Stimulated activated CD8-positive, alpha-beta memory T cell treated with anti-CD3 and anti-CD28 coated beads, Interleukin-4, amount 100 ng/mL, for 24 hours (primary cell): ENCODE results near the gene NBAS.
"Not testable (repeated sequence)": the region's sequence is repeated elsewhere in the genome, so short reads cannot be mapped to it uniquely, and the experiment has no call there.

Experiments
- DNase-seq: peaks from one replicate; pipeline ENCODE4 v3.0.0-alpha.2; 2020; ENCODE audit warnings: low read depth

The NBAS gene

GRCh38 chr2:15260196-15260595 is 300.9 kb downstream of the NBAS start:
- no peak for DNase-seq

GRCh38 chr2:15259356-15259756 is 301.8 kb downstream of the NBAS start:
- no peak for DNase-seq

- not testable (repeated sequence) for DNase-seq
Measured at GRCh38 chr2:15258385-15258784, 302.7 kb downstream of the NBAS start.

- no peak for DNase-seq
Measured at GRCh38 chr2:15253835-15254286, 307.3 kb downstream of the NBAS start.

- DNase-seq: no peak
Measured at GRCh38 chr2:15253247-15253646, 307.9 kb downstream of the NBAS start.

GRCh38 chr2:15251753-15252152 is 309.4 kb downstream of the NBAS start:
- DNase-seq: no peak

- DNase-seq: not testable (repeated sequence)
Measured at GRCh38 chr2:15250946-15251345, 310.2 kb downstream of the NBAS start.

GRCh38 chr2:15246870-15247269 is 314.3 kb downstream of the NBAS start:
- no peak for DNase-seq

- no peak for DNase-seq
Measured at GRCh38 chr2:15243762-15244161, 317.4 kb downstream of the NBAS start.

GRCh38 chr2:15242936-15243461 is 318.1 kb downstream of the NBAS start:
- DNase-seq: no peak

GRCh38 chr2:15241929-15242328 is 319.2 kb downstream of the NBAS start:
- DNase-seq: no peak

GRCh38 chr2:15241201-15241600 is 319.9 kb downstream of the NBAS start:
- DNase-seq: no peak

- no peak for DNase-seq
Measured at GRCh38 chr2:15238028-15238427, 323.1 kb downstream of the NBAS start.

- DNase-seq: no peak
Measured at GRCh38 chr2:15230599-15231192, 330.4 kb downstream of the NBAS start.

GRCh38 chr2:15226661-15227060 is 334.5 kb downstream of the NBAS start:
- no peak for DNase-seq

- DNase-seq: no peak
Measured at GRCh38 chr2:15225131-15225530, 336.0 kb downstream of the NBAS start.

- no peak for DNase-seq
Measured at GRCh38 chr2:15224641-15225040, 336.5 kb downstream of the NBAS start.

GRCh38 chr2:15223887-15224286 is 337.2 kb downstream of the NBAS start:
- no peak for DNase-seq

GRCh38 chr2:15222856-15223255 is 338.3 kb downstream of the NBAS start:
- no peak for DNase-seq

GRCh38 chr2:15220603-15221002 is 340.5 kb downstream of the NBAS start:
- DNase-seq: no peak

- no peak for DNase-seq
Measured at GRCh38 chr2:15218423-15219086, 342.6 kb downstream of the NBAS start.

GRCh38 chr2:15212249-15212648 is 348.9 kb downstream of the NBAS start:
- no peak for DNase-seq

GRCh38 chr2:15210542-15210941 is 350.6 kb downstream of the NBAS start:
- DNase-seq: not testable (repeated sequence)

- no peak for DNase-seq
Measured at GRCh38 chr2:15206419-15206818, 354.7 kb downstream of the NBAS start.
